ENCODE measurements around the gene AMN1.
"Not testable (repeated sequence)": the region's sequence is repeated elsewhere in the genome, so short reads cannot be mapped to it uniquely, and the experiment has no call there.

Gene AMN1

GRCh38 chr12:31750747-31751039 is 21.9 kb upstream of the AMN1 start:
- Histone ChIP-seq H3K27ac (ENCODE audit: low read length, poor library complexity, severe bottlenecking) (no peak overlapping the region), H4K8ac (ENCODE audit: low read length) (no peak overlapping the region), H3K36me3 (ENCODE audit: control insufficient read depth in 1 of 2, insufficient read depth in 2 of 2, low read depth in 1 of 2, low read length in 2 of 2) (no peaks in the 10 kb centered on the region), H2BK12ac (ENCODE audit: low read length in 2 of 2) (peak overlapping the region; percentile 59 to 92), H3K4me1 (ENCODE audit: control insufficient read depth, insufficient read depth, low read depth, low read length) (peaks cover 1% of the 10 kb centered on the region), H4K91ac (ENCODE audit: low read length) (no peak overlapping the region), H3K9me3 (ENCODE audit: control insufficient read depth, low read length) (no peaks in the 10 kb centered on the region), H2BK120ac (ENCODE audit: low read depth, low read length) (no peak overlapping the region), H2AK5ac (ENCODE audit: low read length, severe bottlenecking) (peak overlapping the region; percentile 17), H3K18ac (ENCODE audit: low read depth in 1 of 2, low read length in 2 of 2) (peak overlapping the region; percentile 5 to 37), H2BK15ac (ENCODE audit: low read depth, poor library complexity, severe bottlenecking) (no peak overlapping the region), H3K79me1 (replicated peaks; ENCODE audit: low read length, poor library complexity, severe bottlenecking) (no peaks in the 10 kb centered on the region), H3K4ac (ENCODE audit: low read depth in 1 of 2, low read length in 2 of 2) (no peak overlapping the region), H3K14ac (ENCODE audit: low read length in 2 of 2) (no peak overlapping the region), H2BK5ac (ENCODE audit: low read depth, low read length, poor library complexity, severe bottlenecking) (no peak overlapping the region), H3K9ac (ENCODE audit: low read length) (no peak overlapping the region), H3K4me3 (ENCODE audit: insufficient read depth in 1 of 2, low read depth in 1 of 2, low read length in 2 of 2) (no peak overlapping the region), H3K4me2 (ENCODE audit: low read length, poor library complexity, severe bottlenecking) (no peak overlapping the region), H3K23ac (ENCODE audit: low read length in 2 of 2) (no peak overlapping the region), H3K27me3 (ENCODE audit: control insufficient read depth in 1 of 2, insufficient read depth in 1 of 2, low read length in 2 of 2) (no peaks in the 10 kb centered on the region), H2AFZ (ENCODE audit: low read depth, low read length) (no peak overlapping the region)
- 54% methylated on average over 2 of the region's 2 CpGs for WGBS
- DNase-seq: no peak

- Histone ChIP-seq H3K9ac (ENCODE audit: low read length) (no peak overlapping the region), H3K23ac (ENCODE audit: low read length in 2 of 2) (no peak overlapping the region), H3K14ac (ENCODE audit: low read length in 2 of 2) (no peak overlapping the region), H3K36me3 (ENCODE audit: control insufficient read depth in 1 of 2, insufficient read depth in 2 of 2, low read depth in 1 of 2, low read length in 2 of 2) (no peaks in the 10 kb centered on the region), H2AFZ (ENCODE audit: low read depth, low read length) (no peak overlapping the region), H3K4me1 (ENCODE audit: control insufficient read depth, insufficient read depth, low read depth, low read length) (peaks cover 1% of the 10 kb centered on the region), H3K18ac (ENCODE audit: low read depth in 1 of 2, low read length in 2 of 2) (peak overlapping the region in 1 of 2 experiments; percentile 72), H2BK15ac (ENCODE audit: low read depth, poor library complexity, severe bottlenecking) (no peak overlapping the region), H4K8ac (ENCODE audit: low read length) (peak overlapping the region; percentile 48), H2BK5ac (ENCODE audit: low read depth, low read length, poor library complexity, severe bottlenecking) (no peak overlapping the region), H4K91ac (ENCODE audit: low read length) (no peak overlapping the region), H2AK5ac (ENCODE audit: low read length, severe bottlenecking) (no peak overlapping the region), H2BK12ac (ENCODE audit: low read length in 2 of 2) (peak overlapping the region; percentile 40 to 64), H3K27me3 (ENCODE audit: control insufficient read depth in 1 of 2, insufficient read depth in 1 of 2, low read length in 2 of 2) (no peaks in the 10 kb centered on the region), H3K4ac (ENCODE audit: low read depth in 1 of 2, low read length in 2 of 2) (peak overlapping the region in 1 of 2 experiments; percentile 50), H2BK120ac (ENCODE audit: low read depth, low read length) (no peak overlapping the region), H3K4me2 (ENCODE audit: low read length, poor library complexity, severe bottlenecking) (no peak overlapping the region), H3K9me3 (ENCODE audit: control insufficient read depth, low read length) (no peaks in the 10 kb centered on the region), H3K79me1 (replicated peaks; ENCODE audit: low read length, poor library complexity, severe bottlenecking) (no peaks in the 10 kb centered on the region), H3K27ac (ENCODE audit: low read length, poor library complexity, severe bottlenecking) (peak overlapping the region; percentile 80), H3K4me3 (ENCODE audit: insufficient read depth in 1 of 2, low read depth in 1 of 2, low read length in 2 of 2) (no peak overlapping the region)
- 23% methylated on average over 5 of the region's 5 CpGs for WGBS
- DNase-seq: peak; percentile 95
Observed at GRCh38 chr12:31749024-31749704, 20.3 kb upstream of the AMN1 start.

GRCh38 chr12:31745242-31745641 is 16.4 kb upstream of the AMN1 start:
- Histone ChIP-seq H2BK5ac (ENCODE audit: low read depth, low read length, poor library complexity, severe bottlenecking) (no peak overlapping the region), H4K91ac (ENCODE audit: low read length) (no peak overlapping the region), H3K23ac (ENCODE audit: low read length in 2 of 2) (no peak overlapping the region), H3K79me1 (replicated peaks; ENCODE audit: low read length, poor library complexity, severe bottlenecking) (no peaks in the 10 kb centered on the region), H3K4me2 (ENCODE audit: low read length, poor library complexity, severe bottlenecking) (no peak overlapping the region), H3K36me3 (ENCODE audit: control insufficient read depth in 1 of 2, insufficient read depth in 2 of 2, low read depth in 1 of 2, low read length in 2 of 2) (no peaks in the 10 kb centered on the region), H3K27ac (ENCODE audit: low read length, poor library complexity, severe bottlenecking) (no peak overlapping the region), H3K4me3 (ENCODE audit: insufficient read depth in 1 of 2, low read depth in 1 of 2, low read length in 2 of 2) (no peak overlapping the region), H3K9me3 (ENCODE audit: control insufficient read depth, low read length) (no peaks in the 10 kb centered on the region), H3K14ac (ENCODE audit: low read length in 2 of 2) (no peak overlapping the region), H3K18ac (ENCODE audit: low read depth in 1 of 2, low read length in 2 of 2) (no peak overlapping the region), H2BK120ac (ENCODE audit: low read depth, low read length) (no peak overlapping the region), H2BK15ac (ENCODE audit: low read depth, poor library complexity, severe bottlenecking) (no peak overlapping the region), H4K8ac (ENCODE audit: low read length) (no peak overlapping the region), H3K27me3 (ENCODE audit: control insufficient read depth in 1 of 2, insufficient read depth in 1 of 2, low read length in 2 of 2) (no peaks in the 10 kb centered on the region), H2AFZ (ENCODE audit: low read depth, low read length) (no peak overlapping the region), H2BK12ac (ENCODE audit: low read length in 2 of 2) (no peak overlapping the region), H3K4ac (ENCODE audit: low read depth in 1 of 2, low read length in 2 of 2) (no peak overlapping the region), H2AK5ac (ENCODE audit: low read length, severe bottlenecking) (no peak overlapping the region), H3K9ac (ENCODE audit: low read length) (no peak overlapping the region), H3K4me1 (ENCODE audit: control insufficient read depth, insufficient read depth, low read depth, low read length) (no peaks in the 10 kb centered on the region)
- WGBS: 100% methylated on average over 1 of the region's 2 CpGs
- no peak for DNase-seq

DNA sequence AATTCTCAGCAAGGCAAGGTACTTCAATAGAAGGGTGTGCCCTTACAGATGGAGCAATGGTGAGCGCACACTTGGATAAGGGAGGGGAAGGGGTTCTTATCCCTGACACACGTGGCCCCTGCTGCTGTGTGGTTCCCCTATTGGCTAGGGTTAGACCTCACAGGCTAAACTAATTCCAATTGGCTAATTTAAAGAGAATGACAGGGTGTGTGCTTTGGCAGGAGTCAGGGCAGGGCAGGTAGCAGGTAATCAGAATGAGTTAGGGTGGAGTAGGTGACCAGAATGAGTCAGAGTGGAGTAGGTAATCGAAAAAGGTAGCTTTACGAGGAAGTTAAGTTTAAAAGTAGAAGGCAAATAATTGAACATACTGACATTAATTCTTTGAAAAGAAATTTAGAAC is 15.5 kb upstream of the AMN1 start:
- not testable (repeated sequence) for H3K4ac ChIP-seq (ENCODE audit: low read depth in 1 of 2, low read length in 2 of 2); H3K36me3 ChIP-seq (ENCODE audit: control insufficient read depth in 1 of 2, insufficient read depth in 2 of 2, low read depth in 1 of 2, low read length in 2 of 2); DNase-seq; H2BK120ac ChIP-seq (ENCODE audit: low read depth, low read length); H3K4me1 ChIP-seq (ENCODE audit: control insufficient read depth, insufficient read depth, low read depth, low read length); H2BK5ac ChIP-seq (ENCODE audit: low read depth, low read length, poor library complexity, severe bottlenecking); H3K9me3 ChIP-seq (ENCODE audit: control insufficient read depth, low read length); H3K4me2 ChIP-seq (ENCODE audit: low read length, poor library complexity, severe bottlenecking); H2AFZ ChIP-seq (ENCODE audit: low read depth, low read length); H3K14ac ChIP-seq (ENCODE audit: low read length in 2 of 2); H2BK15ac ChIP-seq (ENCODE audit: low read depth, poor library complexity, severe bottlenecking); H2AK5ac ChIP-seq (ENCODE audit: low read length, severe bottlenecking); H3K79me1 ChIP-seq (replicated peaks; ENCODE audit: low read length, poor library complexity, severe bottlenecking); H3K27me3 ChIP-seq (ENCODE audit: control insufficient read depth in 1 of 2, insufficient read depth in 1 of 2, low read length in 2 of 2); H3K4me3 ChIP-seq (ENCODE audit: insufficient read depth in 1 of 2, low read depth in 1 of 2, low read length in 2 of 2); H4K91ac ChIP-seq (ENCODE audit: low read length); H3K27ac ChIP-seq (ENCODE audit: low read length, poor library complexity, severe bottlenecking); H3K9ac ChIP-seq (ENCODE audit: low read length); H3K23ac ChIP-seq (ENCODE audit: low read length in 2 of 2)
- peak overlapping the region; percentile 45 for H4K8ac ChIP-seq (ENCODE audit: low read length)
- peak overlapping the region in 1 of 2 experiments; percentile 52 for H3K18ac ChIP-seq (ENCODE audit: low read depth in 1 of 2, low read length in 2 of 2)
- peak overlapping the region in 1 of 2 experiments; percentile 78 for H2BK12ac ChIP-seq (ENCODE audit: low read length in 2 of 2)
- WGBS: 97% methylated on average over 2 of the region's 4 CpGs
